ENCODE data around the gene STK11IP.

Gene STK11IP

GRCh38 chr2:219609149-219609750 lies 11.6 kb downstream of the STK11IP start:
- Histone ChIP-seq H3K9ac (ENCODE audit: low read length) (no peak overlapping the region), H3K79me2 (ENCODE audit: insufficient read depth, low read length) (no peaks in the 10 kb centered on the region), H2AFZ (ENCODE audit: low read depth, low read length, severe bottlenecking) (no peak overlapping the region), H3F3A (ENCODE audit: insufficient read depth) (no peaks in the 10 kb centered on the region), H3K27me3 (ENCODE audit: low read length) (no peaks in the 10 kb centered on the region), H3K9me2 (replicated peaks; ENCODE audit: insufficient read depth, low read length) (no peaks in the 10 kb centered on the region), H3K4me3 (ENCODE audit: insufficient read depth, low read length, poor library complexity, severe bottlenecking) (no peak overlapping the region), H3K27ac (ENCODE audit: low read depth, low read length) (no peak overlapping the region), H3K4me2 (ENCODE audit: low read depth, low read length, poor library complexity, severe bottlenecking) (no peak overlapping the region), H3K9me3 (ENCODE audit: insufficient read depth, low read length) (no peaks in the 10 kb centered on the region), H4K20me1 (ENCODE audit: low read depth, low read length) (no peaks in the 10 kb centered on the region), H3K36me3 (ENCODE audit: low read length) (no peaks in the 10 kb centered on the region)
- TF ChIP-seq, protein P1, sequence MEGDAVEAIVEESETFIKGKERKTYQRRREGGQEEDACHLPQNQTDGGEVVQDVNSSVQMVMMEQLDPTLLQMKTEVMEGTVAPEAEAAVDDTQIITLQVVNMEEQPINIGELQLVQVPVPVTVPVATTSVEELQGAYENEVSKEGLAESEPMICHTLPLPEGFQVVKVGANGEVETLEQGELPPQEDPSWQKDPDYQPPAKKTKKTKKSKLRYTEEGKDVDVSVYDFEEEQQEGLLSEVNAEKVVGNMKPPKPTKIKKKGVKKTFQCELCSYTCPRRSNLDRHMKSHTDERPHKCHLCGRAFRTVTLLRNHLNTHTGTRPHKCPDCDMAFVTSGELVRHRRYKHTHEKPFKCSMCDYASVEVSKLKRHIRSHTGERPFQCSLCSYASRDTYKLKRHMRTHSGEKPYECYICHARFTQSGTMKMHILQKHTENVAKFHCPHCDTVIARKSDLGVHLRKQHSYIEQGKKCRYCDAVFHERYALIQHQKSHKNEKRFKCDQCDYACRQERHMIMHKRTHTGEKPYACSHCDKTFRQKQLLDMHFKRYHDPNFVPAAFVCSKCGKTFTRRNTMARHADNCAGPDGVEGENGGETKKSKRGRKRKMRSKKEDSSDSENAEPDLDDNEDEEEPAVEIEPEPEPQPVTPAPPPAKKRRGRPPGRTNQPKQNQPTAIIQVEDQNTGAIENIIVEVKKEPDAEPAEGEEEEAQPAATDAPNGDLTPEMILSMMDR (IDR thresholded peaks at IDR 0.05; ENCODE audit: insufficient read depth, low read length, poor library complexity, severe bottlenecking), result no peak
- TF ChIP-seq EZH2phosphoT487 (conservative IDR thresholded peaks at IDR 0.05; ENCODE audit: low read length), result no peak

DNA sequence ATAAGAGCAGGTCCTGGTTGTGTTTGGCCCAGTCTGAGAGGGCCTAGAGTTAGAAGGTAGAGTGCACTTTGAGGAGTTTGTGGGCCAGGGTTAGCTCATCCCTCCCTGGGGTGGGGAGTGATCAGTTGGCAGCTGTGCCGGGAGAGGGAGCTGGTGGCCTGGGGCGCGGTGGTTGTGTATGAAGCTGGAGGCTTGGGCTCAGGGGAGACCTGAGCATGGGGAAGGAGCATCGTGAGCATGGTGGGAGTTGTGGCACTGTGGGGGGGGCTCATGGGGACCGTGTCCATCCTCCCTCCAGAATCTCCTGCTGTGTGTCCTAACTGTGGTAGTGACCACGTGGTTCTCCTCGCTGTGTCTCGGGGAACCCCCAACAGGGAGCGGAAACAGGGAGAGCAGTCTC lies 13.6 kb downstream of the STK11IP start:
- H3F3A ChIP-seq (ENCODE audit: insufficient read depth), result no peaks in the 10 kb centered on the region
- H3K27me3 ChIP-seq (ENCODE audit: low read length), result no peaks in the 10 kb centered on the region
- no peak overlapping the region for H3K4me2 ChIP-seq (ENCODE audit: low read depth, low read length, poor library complexity, severe bottlenecking)
- no peaks in the 10 kb centered on the region for H3K79me2 ChIP-seq (ENCODE audit: insufficient read depth, low read length)
- H3K36me3 ChIP-seq (ENCODE audit: low read length), result no peaks in the 10 kb centered on the region
- no peak overlapping the region for H3K9ac ChIP-seq (ENCODE audit: low read length)
- H3K27ac ChIP-seq (ENCODE audit: low read depth, low read length), result no peak overlapping the region
- H3K4me3 ChIP-seq (ENCODE audit: insufficient read depth, low read length, poor library complexity, severe bottlenecking), result no peak overlapping the region
- no peak overlapping the region for H2AFZ ChIP-seq (ENCODE audit: low read depth, low read length, severe bottlenecking)
- H4K20me1 ChIP-seq (ENCODE audit: low read depth, low read length), result no peaks in the 10 kb centered on the region
- no peaks in the 10 kb centered on the region for H3K9me3 ChIP-seq (ENCODE audit: insufficient read depth, low read length)
- TF ChIP-seq, protein P1 (IDR thresholded peaks at IDR 0.05; ENCODE audit: insufficient read depth, low read length, poor library complexity, severe bottlenecking), result no peak
- no peak for TF ChIP-seq EZH2phosphoT487 (conservative IDR thresholded peaks at IDR 0.05; ENCODE audit: low read length)
- H3K9me2 ChIP-seq (replicated peaks; ENCODE audit: insufficient read depth, low read length), result no peaks in the 10 kb centered on the region

GRCh38 chr2:219611866-219612576 lies 14.4 kb downstream of the STK11IP start:
- Histone ChIP-seq H3K4me2 (ENCODE audit: low read depth, low read length, poor library complexity, severe bottlenecking) (no peak overlapping the region), H3K9me2 (replicated peaks; ENCODE audit: insufficient read depth, low read length) (no peaks in the 10 kb centered on the region), H3K4me3 (ENCODE audit: insufficient read depth, low read length, poor library complexity, severe bottlenecking) (no peak overlapping the region), H3K9me3 (ENCODE audit: insufficient read depth, low read length) (no peaks in the 10 kb centered on the region), H3F3A (ENCODE audit: insufficient read depth) (no peaks in the 10 kb centered on the region), H3K36me3 (ENCODE audit: low read length) (no peaks in the 10 kb centered on the region), H3K27ac (ENCODE audit: low read depth, low read length) (no peak overlapping the region), H3K79me2 (ENCODE audit: insufficient read depth, low read length) (no peaks in the 10 kb centered on the region), H4K20me1 (ENCODE audit: low read depth, low read length) (no peaks in the 10 kb centered on the region), H2AFZ (ENCODE audit: low read depth, low read length, severe bottlenecking) (no peak overlapping the region), H3K27me3 (ENCODE audit: low read length) (no peaks in the 10 kb centered on the region), H3K9ac (ENCODE audit: low read length) (no peak overlapping the region)
- TF ChIP-seq, protein P1 (IDR thresholded peaks at IDR 0.05; ENCODE audit: insufficient read depth, low read length, poor library complexity, severe bottlenecking), result no peak
- no peak for TF ChIP-seq EZH2phosphoT487 (conservative IDR thresholded peaks at IDR 0.05; ENCODE audit: low read length)
